CD8-positive, alpha-beta memory T cell (primary cell): ENCODE results near the gene DEDD2. TPM values are rescaled to one million over a fixed set of nuclear protein-coding genes. Genes with fewer than 3 reads are reported as not detected.

Experiments
- CTCF ChIA-PET: fragments of 350-600 bp; sonication (Branson Sonifier 250); formaldehyde crosslinking; loops from one replicate; lab custom pipeline; 2021; ENCODE audit warnings: antibody characterized with exemption; lab: Charles Lee
- POLR2A ChIA-PET: fragments of 350-600 bp; sonication (Branson Sonifier 250); formaldehyde crosslinking; loops from one replicate; lab custom pipeline; 2021; ENCODE audit warnings: antibody characterized with exemption; lab: Charles Lee
- DNase-seq, 5 donors: peaks; one replicate each; pipeline versions ENCODE4 v3.0.0 to v3.0.0-alpha.2; 2020 to 2022; ENCODE audit warnings: mixed read lengths in 1 of 5
- H3K27ac ChIP-seq: one replicate; pipeline ENCODE4 v1.7.0; 2013; ENCODE audit warnings: low read depth, mild to moderate bottlenecking, low read length, moderate library complexity
- H3K27me3 ChIP-seq: 2 replicates; pipeline ENCODE4 v1.7.0; 2013; ENCODE audit warnings: low read length, mild to moderate bottlenecking; ENCODE audit not compliant: insufficient read depth, poor library complexity, severe bottlenecking
- H3K36me3 ChIP-seq: 2 replicates; pipeline ENCODE4 v1.7.0; 2013; ENCODE audit warnings: mild to moderate bottlenecking, low read length, moderate library complexity; ENCODE audit not compliant: insufficient read depth
- H3K4me1 ChIP-seq: 2 replicates; pipeline ENCODE4 v1.7.0; 2013; ENCODE audit warnings: mild to moderate bottlenecking, low read length, moderate library complexity; ENCODE audit not compliant: insufficient read depth
- H3K4me3 ChIP-seq: 2 replicates; pipeline ENCODE4 v1.7.0; 2013; ENCODE audit warnings: mild to moderate bottlenecking, low read length
- H3K9me3 ChIP-seq: 2 replicates; pipeline ENCODE4 v1.7.0; 2013; ENCODE audit warnings: mild to moderate bottlenecking, low read length
- H3K27ac Mint-ChIP-seq, 8 donors: one replicate each; pipeline ENCODE4 v1.8.0; 2020 to 2021; ENCODE audit warnings: mixed read lengths in 8 of 8, mild to moderate bottlenecking in 6 of 8, inconsistent platforms in 3 of 8, moderate library complexity in 3 of 8
- H3K27me3 Mint-ChIP-seq, 2 donors: one replicate each; pipeline ENCODE4 v1.8.0; 2020 to 2021; ENCODE audit warnings: mixed read lengths in 2 of 2, mild to moderate bottlenecking in 1 of 2, moderate library complexity in 1 of 2
- H3K36me3 Mint-ChIP-seq, 3 donors: one replicate each; pipeline ENCODE4 v1.8.0; 2020 to 2021; ENCODE audit warnings: mixed read lengths in 3 of 3, inconsistent platforms in 1 of 3, mild to moderate bottlenecking in 1 of 3
- H3K4me1 Mint-ChIP-seq, 3 donors: one replicate each; pipeline ENCODE4 v1.8.0; 2020 to 2021; ENCODE audit warnings: mixed read lengths in 3 of 3, inconsistent platforms in 1 of 3, mild to moderate bottlenecking in 1 of 3
- H3K4me3 Mint-ChIP-seq, 7 donors: one replicate each; pipeline ENCODE4 v1.8.0; 2020 to 2021; ENCODE audit warnings: mixed read lengths in 7 of 7, mild to moderate bottlenecking in 6 of 7, moderate library complexity in 4 of 7, inconsistent platforms in 2 of 7
- H3K9me3 Mint-ChIP-seq, 5 donors: one replicate each; pipeline ENCODE4 v1.8.0; 2020 to 2022; ENCODE audit warnings: mixed read lengths in 5 of 5, mild to moderate bottlenecking in 3 of 5, moderate library complexity in 2 of 5, inconsistent platforms in 1 of 5
- polyA plus RNA-seq: library from polyadenylated mRNA; unstranded; fragments of 300-500 nt; fragmentation: Illumina TruSeq; gene quantifications from one replicate; pipeline ENCODE4 v1.2.3, GENCODE V29; 2021
- total RNA-seq, 2 experiments: library from RNA; stranded (reverse); gene quantifications; one replicate each; pipeline ENCODE4 v1.2.3, GENCODE V29; 2021

The DEDD2 gene
- total and polyA plus RNA-seq, 3 experiments from 2014 or later = 30.0 to 163 (median 32.7) TPM

GRCh38 chr19:42220751-42221097, 3.2 kb upstream of the DEDD2 start:
- CTCF ChIA-PET = interaction anchor here (1.2 to 2.1 kb wide), 5 partner anchors 17 to 88 kb away, joined by 3 to 11 read pairs (median 4); partner anchors contain the start of genes GSK3A and POU2F2
- Mint-ChIP-seq H3K27ac (peak overlapping the region; percentile 78 to 99 (median 96)), H3K9me3 (peaks cover 0 to 1% (median 0%) of the 10 kb centered on the region in 5 donors), H3K36me3 (peaks cover 3 to 40% (median 4%) of the 10 kb centered on the region in 3 donors), H3K4me3 (peak overlapping the region; percentile 94 to 100 (median 97)), H3K4me1 (peaks cover 39 to 56% (median 44%) of the 10 kb centered on the region in 3 donors), H3K27me3 (peaks cover 0 to 3% of the 10 kb centered on the region in 2 donors)
- POLR2A ChIA-PET = interaction anchor here (0.6 to 2.4 kb wide), 6 partner anchors 18 to 84 kb away, joined by 3 to 10 read pairs (median 4); partner anchors contain the start of gene GSK3A
- H3K4me1 ChIP-seq = peaks cover 40% of the 10 kb centered on the region
- peaks cover 3% of the 10 kb centered on the region for H3K36me3 ChIP-seq
- no peaks in the 10 kb centered on the region for H3K9me3 ChIP-seq
- no peak for DNase-seq
- no peaks in the 10 kb centered on the region for H3K27me3 ChIP-seq
- peak overlapping the region; percentile 75 for H3K4me3 ChIP-seq
- H3K27ac ChIP-seq = peak overlapping the region; percentile 99

- H3K27ac ChIP-seq = peak within 1 kb of the TSS; percentile 99
- Mint-ChIP-seq H3K9me3 (peaks cover 0 to 1% (median 0%) of the 10 kb centered on the region in 5 donors), H3K27ac (peak within 1 kb of the TSS; percentile 95 to 99 (median 96)), H3K27me3 (peaks cover 0 to 3% of the 10 kb centered on the region in 2 donors), H3K36me3 (peaks cover 3 to 41% (median 4%) of the 10 kb centered on the region in 3 donors), H3K4me3 (peak within 1 kb of the TSS; percentile 94 to 100 (median 97)), H3K4me1 (peaks cover 45 to 62% (median 50%) of the 10 kb centered on the region in 3 donors)
- ChIA-PET CTCF (interaction anchor here (0.8 to 2.1 kb wide), 8 partner anchors 13 to 87 kb away, joined by 3 to 11 read pairs (median 4); partner anchors contain the start of genes GSK3A and POU2F2), POLR2A (interaction anchor here (0.6 to 2.4 kb wide), 7 partner anchors 18 to 85 kb away, joined by 3 to 10 read pairs (median 5); partner anchors contain the start of gene GSK3A)
- no peaks in the 10 kb centered on the region for H3K27me3 ChIP-seq
- no peaks in the 10 kb centered on the region for H3K9me3 ChIP-seq
- H3K36me3 ChIP-seq = peaks cover 6% of the 10 kb centered on the region
- H3K4me1 ChIP-seq = peaks cover 46% of the 10 kb centered on the region
- peak within 1 kb of the TSS; percentile 75 for H3K4me3 ChIP-seq
- DNase-seq = peak; percentile 96 to 98 (median 96)
These were observed 2.6 kb upstream of the DEDD2 start, which contains the start of gene ZNF526 for GRCh38 chr19:42219812-42220750. Gene ZNF526, plus strand, starts transcription at chr19:42220312. Its CDS starts 4,092 bp downstream, at chr19:42224404.

GRCh38 chr19:42216653-42217519, 591 bp downstream of the DEDD2 start:
- Histone ChIP-seq H3K27ac (peak overlapping the region; percentile 99), H3K27me3 (no peaks in the 10 kb centered on the region), H3K36me3 (peaks cover 19% of the 10 kb centered on the region), H3K9me3 (no peaks in the 10 kb centered on the region), H3K4me1 (peaks cover 76% of the 10 kb centered on the region), H3K4me3 (peak overlapping the region; percentile 96)
- peaks cover 0 to 1% (median 0%) of the 10 kb centered on the region in 5 donors for H3K9me3 Mint-ChIP-seq
- peak overlapping the region; percentile 85 to 99 (median 97) for H3K4me3 Mint-ChIP-seq
- ChIA-PET POLR2A (interaction anchor here (0.8 to 1.4 kb wide), 9 partner anchors 9 to 85 kb away, joined by 3 to 6 read pairs (median 4); partner anchors contain the start of genes GSK3A and POU2F2), CTCF (interaction anchor here (0.7 to 2.5 kb wide), 6 partner anchors 10 to 109 kb away, joined by 3 to 10 read pairs (median 6); no protein-coding TSS in a partner anchor)
- H3K4me1 Mint-ChIP-seq = peaks cover 65 to 78% (median 72%) of the 10 kb centered on the region in 3 donors
- DNase-seq = peak in 3 of 5 donors; percentile 22 to 64 (median 29)
- H3K36me3 Mint-ChIP-seq = peaks cover 0 to 54% (median 9%) of the 10 kb centered on the region in 3 donors
- H3K27me3 Mint-ChIP-seq = peaks cover 0 to 3% of the 10 kb centered on the region in 2 donors
- peak overlapping the region; percentile 88 to 100 (median 98) for H3K27ac Mint-ChIP-seq

GRCh38 chr19:42214810-42215485, 2.5 kb downstream of the DEDD2 start:
- Mint-ChIP-seq H3K4me1 (peaks cover 58 to 69% (median 63%) of the 10 kb centered on the region in 3 donors), H3K36me3 (peaks cover 2 to 64% (median 11%) of the 10 kb centered on the region in 3 donors), H3K27ac (peak overlapping the region; percentile 36 to 96 (median 83)), H3K27me3 (peaks cover 0 to 3% of the 10 kb centered on the region in 2 donors), H3K4me3 (peak overlapping the region; percentile 85 to 99 (median 97)), H3K9me3 (peaks cover 0 to 1% (median 0%) of the 10 kb centered on the region in 5 donors)
- ChIA-PET POLR2A (interaction anchor here (1.1 to 1.4 kb wide), 3 partner anchors 16 to 81 kb away, joined by 3 to 5 read pairs (median 4); partner anchors contain the start of gene GSK3A), CTCF (interaction anchor here (0.8 to 2.5 kb wide), 8 partner anchors 8 to 106 kb away, joined by 3 to 10 read pairs (median 4); no protein-coding TSS in a partner anchor)
- Histone ChIP-seq H3K9me3 (no peaks in the 10 kb centered on the region), H3K36me3 (peaks cover 24% of the 10 kb centered on the region), H3K4me1 (peaks cover 65% of the 10 kb centered on the region), H3K27ac (no peak overlapping the region), H3K27me3 (no peaks in the 10 kb centered on the region), H3K4me3 (no peak overlapping the region)
- DNase-seq = no peak

- Mint-ChIP-seq H3K9me3 (peaks cover 0 to 1% (median 0%) of the 10 kb centered on the region in 5 donors), H3K27me3 (peaks cover 0 to 3% of the 10 kb centered on the region in 2 donors), H3K4me1 (peaks cover 57 to 71% (median 68%) of the 10 kb centered on the region in 3 donors), H3K36me3 (peaks cover 7 to 83% (median 20%) of the 10 kb centered on the region in 3 donors), H3K27ac (peak overlapping the region; percentile 19 to 88 (median 50)), H3K4me3 (peak overlapping the region in 6 of 7 donors; percentile 6 to 68 (median 44))
- Histone ChIP-seq H3K27me3 (no peaks in the 10 kb centered on the region), H3K9me3 (no peaks in the 10 kb centered on the region), H3K27ac (no peak overlapping the region), H3K4me1 (peaks cover 54% of the 10 kb centered on the region), H3K4me3 (no peak overlapping the region), H3K36me3 (peaks cover 42% of the 10 kb centered on the region)
- CTCF ChIA-PET = no interaction called here
- DNase-seq = no peak
- POLR2A ChIA-PET = interaction anchor here (0.8 kb wide), 1 partner anchor 39 kb away, joined by 3 read pairs; no protein-coding TSS in a partner anchor
These were observed 4.6 kb downstream of the DEDD2 start for GRCh38 chr19:42212886-42213285.

GRCh38 chr19:42208612-42209011, 8.9 kb downstream of the DEDD2 start:
- H3K27ac ChIP-seq = no peak overlapping the region
- no peaks in the 10 kb centered on the region for H3K27me3 ChIP-seq
- Mint-ChIP-seq H3K9me3 (no peaks in the 10 kb centered on the region), H3K36me3 (peaks cover 12 to 88% (median 24%) of the 10 kb centered on the region in 3 donors), H3K27me3 (no peaks in the 10 kb centered on the region), H3K4me3 (peak overlapping the region in 1 of 7 donors; percentile 48), H3K27ac (peak overlapping the region in 6 of 8 donors; percentile 23 to 95 (median 56)), H3K4me1 (peaks cover 54 to 75% (median 71%) of the 10 kb centered on the region in 3 donors)
- no peaks in the 10 kb centered on the region for H3K9me3 ChIP-seq
- peaks cover 64% of the 10 kb centered on the region for H3K36me3 ChIP-seq
- no peak overlapping the region for H3K4me3 ChIP-seq
- peaks cover 48% of the 10 kb centered on the region for H3K4me1 ChIP-seq
- ChIA-PET CTCF (interaction anchor here (1.8 kb wide), 1 partner anchor 71 kb away, joined by 3 read pairs; no protein-coding TSS in a partner anchor), POLR2A (interaction anchor here (0.9 kb wide), 1 partner anchor 8 kb away, joined by 3 read pairs; no protein-coding TSS in a partner anchor)
- DNase-seq = no peak
